ENCODE data around the gene ADCYAP1R1. TPM values are rescaled to one million over a fixed set of nuclear protein-coding genes. Genes with fewer than 3 reads are reported as not detected.

ADCYAP1R1 gene
- total RNA-seq, 1 donor from 2014 or later = not detected

DNA sequence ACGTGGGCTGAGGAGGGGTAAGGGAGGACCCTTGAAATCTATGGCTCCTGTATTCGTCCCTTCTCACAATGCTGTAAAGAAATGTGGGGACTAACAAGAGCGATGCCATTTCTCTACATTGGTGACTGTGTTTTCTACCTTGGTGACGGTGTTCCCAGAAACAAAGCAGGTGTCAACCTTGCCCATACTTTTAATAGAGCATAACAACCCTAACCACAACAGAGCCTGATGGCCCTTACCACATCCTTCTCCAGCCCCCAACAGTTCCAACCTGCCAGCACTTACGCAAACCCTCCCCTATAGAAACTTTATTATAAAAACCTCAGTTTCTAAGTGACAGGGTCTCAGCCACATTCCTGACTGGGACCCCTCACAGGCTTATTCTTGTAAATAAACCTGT is 28.2 kb upstream of the ADCYAP1R1 start:
- H3K4me1 Mint-ChIP-seq (ENCODE audit: low read depth) = peaks cover 1% of the 10 kb centered on the region
- no peak overlapping the region for H3K27ac Mint-ChIP-seq

DNA sequence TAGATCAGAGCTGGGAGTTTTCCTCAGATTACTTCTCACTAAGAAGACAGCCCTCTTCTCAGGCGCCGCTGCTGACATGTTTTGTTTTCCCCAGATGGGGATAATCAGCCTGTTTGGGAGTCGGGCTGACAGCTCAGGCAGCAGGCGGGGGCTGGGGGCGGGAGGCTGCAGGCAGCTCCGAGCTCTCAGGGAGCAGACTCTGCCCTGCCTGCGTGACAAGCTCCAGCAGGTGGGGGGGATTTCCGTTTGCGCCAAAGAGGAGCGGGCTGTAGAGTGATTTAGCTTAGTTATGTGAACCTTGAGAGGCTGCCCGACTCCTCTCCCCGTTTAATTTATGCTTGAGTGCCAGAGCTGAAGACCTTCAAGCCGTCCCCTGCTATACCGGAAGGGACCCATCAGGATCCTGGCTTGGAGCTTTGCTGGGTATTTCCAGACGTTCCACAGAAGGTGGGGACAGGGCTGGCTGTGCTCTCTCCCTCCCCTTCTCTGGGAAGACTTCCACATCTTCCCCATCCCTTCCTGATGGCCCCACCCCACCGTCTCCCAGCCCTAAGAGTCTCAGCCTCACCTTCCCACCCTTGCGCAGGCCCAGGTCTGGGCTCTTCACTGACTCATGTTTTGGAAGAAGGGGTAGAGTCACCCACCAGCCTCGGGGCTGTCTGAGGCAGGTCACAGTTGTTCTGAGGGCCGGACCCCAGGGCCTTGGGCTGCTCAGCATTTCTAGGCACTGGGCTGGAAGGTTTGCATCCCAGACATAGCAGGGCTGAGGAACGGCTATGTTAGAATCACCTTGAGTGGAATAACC is 24.7 kb upstream of the ADCYAP1R1 start:
- no peak overlapping the region for H3K4me3 Mint-ChIP-seq (ENCODE audit: low read depth)
- TF ChIP-seq, protein P1, sequence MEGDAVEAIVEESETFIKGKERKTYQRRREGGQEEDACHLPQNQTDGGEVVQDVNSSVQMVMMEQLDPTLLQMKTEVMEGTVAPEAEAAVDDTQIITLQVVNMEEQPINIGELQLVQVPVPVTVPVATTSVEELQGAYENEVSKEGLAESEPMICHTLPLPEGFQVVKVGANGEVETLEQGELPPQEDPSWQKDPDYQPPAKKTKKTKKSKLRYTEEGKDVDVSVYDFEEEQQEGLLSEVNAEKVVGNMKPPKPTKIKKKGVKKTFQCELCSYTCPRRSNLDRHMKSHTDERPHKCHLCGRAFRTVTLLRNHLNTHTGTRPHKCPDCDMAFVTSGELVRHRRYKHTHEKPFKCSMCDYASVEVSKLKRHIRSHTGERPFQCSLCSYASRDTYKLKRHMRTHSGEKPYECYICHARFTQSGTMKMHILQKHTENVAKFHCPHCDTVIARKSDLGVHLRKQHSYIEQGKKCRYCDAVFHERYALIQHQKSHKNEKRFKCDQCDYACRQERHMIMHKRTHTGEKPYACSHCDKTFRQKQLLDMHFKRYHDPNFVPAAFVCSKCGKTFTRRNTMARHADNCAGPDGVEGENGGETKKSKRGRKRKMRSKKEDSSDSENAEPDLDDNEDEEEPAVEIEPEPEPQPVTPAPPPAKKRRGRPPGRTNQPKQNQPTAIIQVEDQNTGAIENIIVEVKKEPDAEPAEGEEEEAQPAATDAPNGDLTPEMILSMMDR (IDR thresholded peaks at IDR 0.05; ENCODE audit: unreplicated experiment) = no peak
- H3K9me3 Mint-ChIP-seq (ENCODE audit: low read depth) = no peaks in the 10 kb centered on the region
- no peak for DNase-seq (ENCODE audit: low spot score, unreplicated experiment)
- H3K36me3 Mint-ChIP-seq (ENCODE audit: insufficient read depth) = no peaks in the 10 kb centered on the region
- no peak overlapping the region for H3K27ac Mint-ChIP-seq
- H3K27me3 Mint-ChIP-seq = peaks cover 30% of the 10 kb centered on the region
- peaks cover 1% of the 10 kb centered on the region for H3K4me1 Mint-ChIP-seq (ENCODE audit: low read depth)

More for the DNA sequence above, 28.2 kb upstream of the ADCYAP1R1 start:
- Mint-ChIP-seq H3K36me3 (ENCODE audit: insufficient read depth) (no peaks in the 10 kb centered on the region), H3K9me3 (ENCODE audit: low read depth) (no peaks in the 10 kb centered on the region), H3K27me3 (peaks cover 35% of the 10 kb centered on the region), H3K4me3 (ENCODE audit: low read depth) (no peak overlapping the region)
- TF ChIP-seq, protein P1 (IDR thresholded peaks at IDR 0.05; ENCODE audit: unreplicated experiment) = no peak
- DNase-seq (ENCODE audit: low spot score, unreplicated experiment) = no peak

DNA sequence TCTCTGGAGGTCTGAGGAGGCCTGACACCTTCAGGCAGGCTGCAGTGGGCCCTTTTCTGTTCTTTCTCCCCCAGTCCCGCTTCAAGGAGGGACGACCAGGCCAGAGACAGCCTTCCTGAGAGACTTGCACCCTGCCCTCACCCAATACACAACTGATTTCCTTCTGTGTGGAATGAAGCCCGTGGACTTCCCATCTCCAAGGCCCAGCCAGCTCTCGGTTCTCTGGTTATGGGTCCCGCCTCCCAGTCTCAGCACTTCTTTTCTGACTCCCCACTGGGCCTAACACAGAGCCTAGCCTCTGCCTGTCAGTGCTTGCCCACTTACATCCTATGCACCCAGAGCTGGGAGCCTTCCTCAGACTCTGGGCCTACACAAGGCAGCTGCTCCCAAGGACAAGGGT is 24.1 kb upstream of the ADCYAP1R1 start:
- DNase-seq (ENCODE audit: low spot score, unreplicated experiment) = no peak
- Mint-ChIP-seq H3K36me3 (ENCODE audit: insufficient read depth) (no peaks in the 10 kb centered on the region), H3K9me3 (ENCODE audit: low read depth) (no peaks in the 10 kb centered on the region), H3K4me1 (ENCODE audit: low read depth) (peaks cover 1% of the 10 kb centered on the region), H3K27me3 (peaks cover 33% of the 10 kb centered on the region), H3K27ac (no peak overlapping the region), H3K4me3 (ENCODE audit: low read depth) (no peak overlapping the region)
- TF ChIP-seq, protein P1 (IDR thresholded peaks at IDR 0.05; ENCODE audit: unreplicated experiment) = no peak

DNA sequence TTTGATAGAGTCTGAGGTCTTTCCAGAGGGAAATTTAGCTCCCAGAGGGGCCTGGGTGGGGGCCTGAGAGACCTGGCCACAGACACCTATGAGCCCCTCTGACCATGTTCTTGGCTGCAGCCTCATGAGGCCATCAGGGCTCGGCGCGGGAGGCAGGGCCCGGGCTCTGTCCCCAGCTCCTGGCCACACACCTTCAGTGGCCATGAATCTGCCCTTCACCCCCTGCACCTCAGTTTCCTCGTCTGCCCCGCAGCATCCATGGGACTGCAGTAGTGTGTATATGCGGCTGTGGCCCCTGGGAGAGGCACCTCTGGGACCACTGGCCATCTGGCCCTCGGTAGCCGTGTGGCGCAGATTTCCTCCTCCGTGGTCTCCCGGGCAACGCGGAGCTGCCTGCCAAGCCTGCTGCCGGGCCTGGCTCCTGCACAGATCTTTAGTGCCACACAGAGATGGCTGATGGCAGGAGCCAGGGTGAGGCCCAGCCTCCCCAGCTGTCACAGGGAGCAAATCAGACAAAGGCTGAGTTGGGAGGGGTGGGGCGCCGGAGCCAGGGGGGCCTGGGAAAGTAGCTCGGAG is 23.6 kb upstream of the ADCYAP1R1 start:
- H3K36me3 Mint-ChIP-seq (ENCODE audit: insufficient read depth) = no peaks in the 10 kb centered on the region
- H3K27me3 Mint-ChIP-seq = peaks cover 34% of the 10 kb centered on the region
- no peak for DNase-seq (ENCODE audit: low spot score, unreplicated experiment)
- H3K9me3 Mint-ChIP-seq (ENCODE audit: low read depth) = no peaks in the 10 kb centered on the region
- TF ChIP-seq, protein P1 (IDR thresholded peaks at IDR 0.05; ENCODE audit: unreplicated experiment) = no peak
- peaks cover 1% of the 10 kb centered on the region for H3K4me1 Mint-ChIP-seq (ENCODE audit: low read depth)
- no peak overlapping the region for H3K4me3 Mint-ChIP-seq (ENCODE audit: low read depth)
- H3K27ac Mint-ChIP-seq = no peak overlapping the region

DNA sequence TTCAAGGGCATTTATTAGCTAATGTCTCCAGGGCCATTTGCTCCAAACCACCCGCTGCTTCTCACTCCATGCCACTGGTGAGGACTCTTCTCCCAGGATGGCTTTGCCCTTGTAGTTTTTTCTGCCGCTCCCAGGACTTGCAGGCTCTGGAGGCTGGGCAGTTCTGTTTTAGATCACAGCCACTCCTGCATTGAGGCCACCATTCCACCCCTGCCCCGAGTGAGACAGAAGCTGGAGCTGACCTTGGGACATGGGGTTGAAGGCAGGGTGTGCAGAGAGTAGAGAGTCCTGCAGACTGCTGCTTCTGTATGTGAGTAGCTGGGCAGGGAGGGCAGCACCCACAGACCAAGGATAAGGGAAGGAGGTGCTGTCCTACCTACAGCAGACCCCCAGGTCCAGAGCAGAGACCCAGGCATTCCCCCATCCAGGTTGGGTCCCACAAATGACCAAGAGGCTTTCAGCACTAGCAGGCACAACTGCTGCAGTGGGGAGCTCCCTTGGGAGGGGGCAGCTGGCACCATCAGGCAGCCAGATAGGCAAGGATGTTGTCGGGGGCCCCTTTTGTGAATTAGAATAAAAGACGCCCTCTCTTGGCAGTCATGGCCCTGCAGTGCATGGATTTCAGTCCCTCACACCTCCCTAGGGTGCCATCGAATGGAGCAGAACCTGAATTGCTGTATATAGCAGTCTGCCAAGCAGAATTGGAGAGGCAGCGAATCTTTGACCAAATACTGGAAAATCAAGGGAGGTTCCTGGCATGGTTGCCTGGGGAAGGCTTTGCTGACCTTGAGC is 22.7 kb upstream of the ADCYAP1R1 start:
- Mint-ChIP-seq H3K4me1 (ENCODE audit: low read depth) (peaks cover 1% of the 10 kb centered on the region), H3K4me3 (ENCODE audit: low read depth) (no peak overlapping the region), H3K27ac (no peak overlapping the region), H3K36me3 (ENCODE audit: insufficient read depth) (no peaks in the 10 kb centered on the region), H3K9me3 (ENCODE audit: low read depth) (no peaks in the 10 kb centered on the region), H3K27me3 (peaks cover 36% of the 10 kb centered on the region)
- no peak for DNase-seq (ENCODE audit: low spot score, unreplicated experiment)
- TF ChIP-seq, protein P1 (IDR thresholded peaks at IDR 0.05; ENCODE audit: unreplicated experiment) = no peak
